ELF-1 (cell line): ENCODE data around the gene NTMT1.
"Not testable (repeated sequence)": the region's sequence is repeated elsewhere in the genome, so short reads cannot be mapped to it uniquely, and the experiment has no call there.

Source experiments
- DNase-seq: peaks from one replicate; pipeline ENCODE4 v3.0.0-alpha.2; 2016; ENCODE audit warnings: low read depth, low spot score

The NTMT1 gene, protein sequence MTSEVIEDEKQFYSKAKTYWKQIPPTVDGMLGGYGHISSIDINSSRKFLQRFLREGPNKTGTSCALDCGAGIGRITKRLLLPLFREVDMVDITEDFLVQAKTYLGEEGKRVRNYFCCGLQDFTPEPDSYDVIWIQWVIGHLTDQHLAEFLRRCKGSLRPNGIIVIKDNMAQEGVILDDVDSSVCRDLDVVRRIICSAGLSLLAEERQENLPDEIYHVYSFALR

DNA sequence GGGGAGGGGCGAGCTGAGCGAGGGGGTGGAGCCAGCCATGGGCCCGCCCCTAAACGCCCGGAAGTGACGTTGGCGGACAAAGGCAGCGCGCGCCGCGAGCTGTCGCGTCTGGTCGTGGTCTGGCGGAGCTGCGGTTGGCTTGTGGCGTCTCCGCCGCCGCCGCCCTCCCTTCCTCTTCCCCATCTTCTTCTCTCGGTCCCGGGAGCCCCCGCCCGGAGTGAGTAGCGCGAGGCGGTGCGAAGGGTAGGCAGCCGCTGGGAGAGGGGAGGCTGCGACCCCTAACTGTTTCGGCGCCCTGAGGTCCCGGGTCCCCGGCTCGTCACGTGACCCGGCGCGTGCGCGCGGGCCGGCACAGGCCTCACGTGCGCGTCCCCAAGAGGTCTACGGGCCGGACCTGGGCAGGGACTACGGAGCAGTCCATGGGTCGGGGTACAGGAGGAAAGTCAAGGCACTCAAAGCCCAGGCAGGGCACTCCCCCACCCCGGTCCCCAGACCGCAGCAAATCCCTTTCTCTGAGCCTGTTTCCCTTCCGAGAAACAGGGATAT is at the start of gene NTMT1:
NTMT1 (plus strand) TSS at position 85 of the 546 bp plus-strand sequence. CDS start 6,541 bp downstream, outside the sequence.
- DNase-seq = peak; percentile 92

DNA sequence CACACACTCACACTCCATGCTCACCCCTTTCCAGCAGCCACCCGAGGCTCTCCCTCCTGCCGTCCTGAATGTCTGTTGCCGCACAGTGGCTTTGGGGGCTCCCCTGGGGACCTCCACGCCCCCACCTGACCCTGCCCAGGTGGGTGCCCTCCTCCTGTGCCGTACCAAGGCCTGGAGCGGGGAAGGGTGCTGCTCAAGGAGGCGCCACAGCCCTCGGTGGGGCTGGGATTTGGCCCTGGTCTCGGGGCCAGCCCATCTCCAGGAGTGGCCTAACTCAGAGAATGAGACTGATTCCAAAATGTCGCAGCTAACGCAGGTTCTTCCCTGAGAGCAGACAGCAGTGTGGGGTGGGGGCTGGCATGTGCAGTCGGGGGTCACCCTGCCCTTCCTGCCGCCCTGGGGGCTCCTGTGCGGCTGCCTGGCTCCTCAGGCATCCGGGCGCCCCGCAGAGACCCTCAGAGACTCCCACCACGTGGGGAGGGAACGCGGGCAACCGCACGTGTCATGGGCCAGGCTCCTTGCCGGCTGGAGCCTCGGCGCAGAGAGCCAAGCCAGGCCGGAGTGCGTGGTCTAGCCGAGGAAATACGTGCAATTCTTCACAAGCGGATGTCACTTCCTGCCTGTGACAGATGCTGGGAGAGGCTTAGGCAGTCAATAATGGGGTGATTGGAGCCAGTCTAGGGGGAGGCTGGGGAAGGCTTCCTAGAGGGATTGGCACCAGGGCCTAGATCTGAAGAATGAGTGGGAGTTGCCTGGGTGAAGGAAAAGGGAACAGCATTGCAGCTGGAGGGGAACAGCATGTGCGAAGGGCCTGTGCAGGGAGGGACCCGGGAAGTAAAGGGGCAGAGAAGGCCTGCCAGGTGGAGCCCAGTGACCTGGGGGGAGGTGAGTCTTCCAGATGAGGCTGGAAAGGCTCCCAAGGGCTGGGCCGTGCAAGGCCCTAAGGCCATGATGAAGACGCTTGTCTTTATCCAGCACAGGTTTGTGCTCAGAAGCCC is 49.1 kb upstream of the NTMT1 start:
- no peak for DNase-seq

DNA sequence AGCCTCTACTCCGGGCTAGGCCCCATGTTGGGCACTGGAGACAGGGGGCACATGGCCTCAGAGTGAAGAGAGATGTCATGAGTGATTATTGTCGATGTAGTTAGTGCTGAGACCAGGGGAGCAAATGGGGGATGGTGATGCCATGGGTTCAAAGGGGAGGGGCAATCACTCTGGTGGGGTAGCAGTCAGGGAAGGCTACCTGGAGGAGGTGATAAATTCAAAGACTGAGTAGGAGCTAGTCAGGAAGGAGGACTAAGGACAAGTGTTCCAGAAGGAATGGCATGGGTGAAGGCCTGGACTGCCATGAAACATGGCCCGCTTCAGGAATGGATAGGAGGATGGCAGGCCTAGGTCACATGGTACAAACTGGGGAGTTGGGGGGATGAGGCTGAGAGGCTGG is 46.7 kb upstream of the NTMT1 start:
- no peak for DNase-seq

DNA sequence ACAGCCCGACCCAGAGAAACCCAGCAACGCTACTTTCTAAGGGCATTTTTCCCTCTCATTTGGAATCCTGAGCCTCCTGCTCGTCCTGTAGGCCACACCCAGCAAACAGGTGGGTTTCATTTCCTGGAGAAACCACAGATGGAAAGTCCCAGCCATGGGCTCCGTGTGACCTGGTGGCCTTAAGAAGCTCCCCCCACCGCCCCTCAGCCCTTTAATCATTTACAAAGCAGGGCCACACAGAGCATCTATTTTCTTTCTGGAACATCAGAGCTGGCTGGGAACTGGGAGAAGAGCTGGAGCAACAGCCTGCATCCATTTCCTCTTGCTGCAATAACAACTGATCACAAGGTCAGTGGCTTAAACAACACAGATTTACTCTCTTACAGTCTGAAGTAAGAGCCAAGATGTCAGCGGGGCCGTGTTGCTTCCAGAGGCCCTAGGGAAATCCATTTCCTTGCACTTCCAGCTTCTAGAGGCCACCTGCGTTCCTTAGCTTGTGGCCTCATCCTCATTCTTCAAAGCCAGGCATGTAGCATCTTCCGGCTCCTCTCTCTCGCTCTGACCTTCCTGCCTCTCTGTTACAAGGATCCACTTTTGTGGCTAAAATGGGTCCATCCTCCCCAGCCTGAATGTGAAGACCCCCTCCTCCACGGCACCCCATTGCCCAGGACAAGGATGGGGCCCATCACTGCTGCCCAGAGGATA is 45.6 kb upstream of the NTMT1 start:
- DNase-seq = no peak

DNA sequence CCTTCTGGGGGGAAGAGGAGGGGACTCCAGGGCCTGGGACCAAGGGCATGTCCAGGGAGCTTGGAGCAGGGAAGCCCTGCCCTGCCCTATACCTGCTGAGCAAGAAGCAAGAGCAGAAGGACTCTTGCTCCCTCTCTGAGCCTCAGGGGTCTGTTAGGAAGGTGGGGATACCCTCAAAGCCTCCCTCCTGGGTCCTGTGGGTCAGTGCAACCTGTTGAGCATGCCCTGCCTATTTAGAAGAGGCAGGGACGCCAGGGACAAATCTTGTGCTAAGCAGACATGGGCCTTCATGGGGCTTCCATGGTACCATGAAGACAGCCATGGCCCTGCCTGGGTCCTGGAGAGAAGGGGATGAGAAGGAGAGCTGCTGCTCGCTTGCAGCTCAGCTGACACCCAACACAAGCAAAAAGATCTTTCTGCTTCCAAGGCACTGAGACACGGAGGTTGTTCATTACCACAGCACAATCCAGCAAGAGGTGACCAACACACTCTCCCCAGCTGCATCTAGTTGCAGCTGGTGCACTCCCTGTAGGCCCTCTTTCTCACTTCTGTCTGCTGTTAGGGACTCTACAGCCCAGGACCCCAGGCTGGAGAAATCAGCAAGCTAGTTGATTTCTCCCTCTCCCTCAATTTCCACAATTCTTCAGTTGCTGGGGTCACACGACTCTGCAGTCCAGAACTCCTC is 44.3 kb upstream of the NTMT1 start:
- no peak for DNase-seq

DNA sequence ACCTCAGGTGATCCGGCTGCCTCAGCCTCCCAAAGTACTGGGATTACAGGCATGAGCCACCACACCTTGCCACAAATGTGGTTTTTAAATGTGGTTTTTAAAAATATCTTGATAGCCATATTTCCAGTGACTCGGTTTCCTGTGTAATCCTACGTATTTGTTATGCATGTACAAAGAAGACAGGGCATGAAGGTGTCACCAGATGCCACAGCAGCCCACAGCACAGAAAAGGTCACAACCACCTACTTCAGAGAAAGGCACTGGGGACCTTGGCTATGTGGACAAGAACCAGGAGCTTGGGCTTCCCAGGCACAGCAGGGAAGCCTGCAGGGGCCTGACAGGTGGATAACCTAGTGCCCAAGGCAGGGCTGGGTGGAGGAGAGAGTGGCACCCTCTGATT is 43.1 kb upstream of the NTMT1 start:
- DNase-seq = no peak

DNA sequence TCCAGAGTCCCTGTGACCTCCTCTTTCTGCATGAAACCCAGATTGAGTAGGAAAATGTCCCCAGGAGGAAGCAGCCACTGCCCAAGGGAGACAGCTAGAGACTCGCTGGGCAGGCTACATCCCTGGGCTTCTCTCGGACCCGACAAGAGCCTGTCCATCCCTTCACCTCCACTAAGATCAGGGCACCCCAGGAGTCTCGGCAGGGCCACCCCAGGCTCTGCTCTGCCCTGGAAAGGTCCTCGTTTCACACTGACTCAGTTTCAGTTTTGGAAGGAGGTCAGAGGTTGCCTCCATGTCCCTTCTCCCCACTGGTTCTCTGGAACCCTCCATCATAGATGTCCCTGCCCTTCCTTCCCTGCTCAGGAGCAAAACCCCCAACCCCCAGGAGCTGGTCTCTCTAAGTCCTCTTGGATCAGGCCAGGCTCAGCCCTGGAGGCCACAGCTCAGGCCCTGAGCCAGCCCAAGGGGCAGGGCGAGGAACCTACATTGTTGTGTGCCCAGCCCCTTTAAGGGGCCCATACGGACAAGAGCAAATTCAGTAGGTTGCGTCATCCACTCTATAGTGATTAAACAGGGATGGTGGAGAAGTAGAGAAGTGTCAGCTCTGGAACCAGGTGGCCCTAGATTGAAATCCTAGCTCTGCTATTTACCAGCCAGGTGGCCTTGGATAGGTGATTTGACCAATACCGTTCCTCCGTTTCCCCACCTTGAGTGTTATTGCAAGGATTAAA is 42.5 kb upstream of the NTMT1 start:
- peak; percentile 1 for DNase-seq

DNA sequence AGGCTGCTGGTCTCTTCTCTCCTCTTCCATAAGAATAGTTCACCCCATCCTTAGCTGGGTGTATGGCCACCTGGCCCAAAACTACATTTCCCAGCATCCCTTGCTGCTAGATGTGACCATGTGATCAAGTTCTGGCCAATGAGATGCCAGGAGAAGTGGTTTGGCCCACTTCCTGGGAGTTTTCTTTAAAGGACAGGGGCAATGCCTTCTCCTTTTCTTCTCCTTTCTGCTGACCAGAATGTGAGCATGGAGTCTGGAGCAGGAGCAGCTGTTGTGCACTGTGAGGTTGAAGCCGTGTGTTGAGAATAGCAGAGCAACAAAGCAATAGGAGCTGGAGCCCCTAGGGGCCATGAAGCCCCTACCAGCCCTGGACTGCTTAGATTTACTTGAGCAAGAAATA is 41.8 kb upstream of the NTMT1 start:
- DNase-seq = peak; percentile 76

DNA sequence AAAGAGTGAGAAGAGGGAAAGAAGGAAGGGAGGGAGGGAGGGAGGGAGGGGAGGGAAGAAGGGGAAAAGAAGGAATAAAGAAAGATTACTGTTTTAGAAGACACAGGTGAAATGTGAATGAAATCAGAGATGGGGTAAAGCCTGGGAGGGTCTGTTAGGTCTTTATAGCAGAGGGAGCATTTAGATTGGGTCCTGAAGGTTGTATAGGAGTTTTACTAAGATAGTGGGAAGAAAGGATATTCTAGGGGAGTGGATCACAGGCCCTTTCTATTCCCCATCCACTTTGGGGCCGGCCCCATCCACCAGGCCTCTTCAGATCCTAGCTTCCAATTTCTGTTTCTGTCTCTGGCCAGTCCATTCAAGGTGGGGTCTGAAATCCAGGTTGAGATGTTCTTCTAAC is 40.6 kb upstream of the NTMT1 start:
- DNase-seq = no peak

DNA sequence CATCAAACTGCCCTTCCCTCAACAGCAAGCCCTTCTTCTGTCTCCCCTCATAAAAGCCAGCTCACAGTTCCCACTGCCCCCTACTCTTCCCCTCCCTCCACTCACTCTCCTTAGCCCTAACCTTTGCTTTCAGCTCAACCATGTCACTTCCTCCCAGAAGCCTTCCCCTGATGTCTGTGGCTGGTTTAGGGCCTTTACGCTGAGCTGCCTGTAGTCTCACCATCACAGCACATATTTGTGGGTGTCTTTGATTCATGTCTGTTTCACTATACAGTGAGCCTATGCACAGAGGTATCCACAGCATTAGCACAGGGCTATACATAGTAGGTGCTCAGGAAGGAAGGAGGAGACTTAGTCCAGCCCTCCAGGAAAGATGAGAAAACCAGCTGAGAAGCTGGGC is 39.7 kb upstream of the NTMT1 start:
- no peak for DNase-seq

DNA sequence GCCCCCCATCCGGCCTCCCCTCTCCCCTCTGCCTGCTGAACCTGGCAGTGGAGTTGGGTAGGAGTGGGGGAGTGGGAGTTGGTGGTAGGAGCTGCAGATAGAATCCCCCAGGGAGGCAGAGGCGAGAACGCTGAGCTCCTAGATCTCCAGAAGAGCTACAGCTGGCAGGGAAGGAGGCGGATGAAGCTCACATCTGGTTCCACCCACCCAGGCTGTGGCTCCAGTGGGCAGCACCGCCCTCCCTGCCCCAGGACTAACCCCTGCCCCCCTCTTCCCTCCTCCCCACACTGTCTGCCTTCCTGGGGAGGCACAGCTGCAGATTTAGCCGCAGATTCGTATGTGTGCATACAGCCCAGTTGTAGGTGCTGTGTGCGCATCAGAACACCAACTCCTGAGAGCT is 39.3 kb upstream of the NTMT1 start:
- no peak for DNase-seq

DNA sequence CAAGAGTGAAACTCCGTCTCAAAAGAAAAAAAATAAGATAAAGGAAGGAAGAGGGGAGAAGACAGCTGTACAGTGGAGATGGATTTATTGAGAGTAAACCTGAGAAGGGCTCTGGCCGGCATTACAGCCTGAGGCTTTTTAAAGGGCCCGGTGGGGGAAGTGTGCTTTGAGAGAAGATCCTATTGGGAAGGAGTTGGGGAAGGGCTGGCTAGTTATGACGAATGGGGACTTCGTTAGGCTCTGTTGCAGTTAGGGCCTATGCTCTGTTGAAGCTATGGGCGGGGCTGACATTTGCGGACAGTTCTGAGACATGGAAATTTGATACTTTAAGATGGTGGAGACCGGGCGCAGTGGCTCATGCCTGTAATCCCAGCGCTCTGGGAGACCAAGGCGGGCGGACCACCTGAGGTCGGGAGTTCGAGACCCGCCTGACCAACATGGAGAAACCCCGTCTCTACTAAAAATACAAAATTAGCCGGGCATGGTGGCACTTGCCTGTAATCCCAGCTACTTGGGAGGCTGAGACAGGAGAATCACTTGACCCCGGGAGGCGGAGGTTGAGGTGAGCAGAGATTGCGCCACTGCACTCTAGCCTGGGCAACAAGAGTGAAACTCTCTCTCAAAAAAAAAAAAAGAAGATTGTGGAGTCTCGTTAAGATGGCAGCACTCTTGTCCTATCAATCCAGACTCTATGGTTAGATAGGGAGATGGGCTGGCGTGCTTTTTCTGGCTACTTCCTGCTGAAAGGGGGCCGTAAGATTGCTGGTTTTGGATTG is 38.3 kb upstream of the NTMT1 start:
- DNase-seq = peak; percentile 97

DNA sequence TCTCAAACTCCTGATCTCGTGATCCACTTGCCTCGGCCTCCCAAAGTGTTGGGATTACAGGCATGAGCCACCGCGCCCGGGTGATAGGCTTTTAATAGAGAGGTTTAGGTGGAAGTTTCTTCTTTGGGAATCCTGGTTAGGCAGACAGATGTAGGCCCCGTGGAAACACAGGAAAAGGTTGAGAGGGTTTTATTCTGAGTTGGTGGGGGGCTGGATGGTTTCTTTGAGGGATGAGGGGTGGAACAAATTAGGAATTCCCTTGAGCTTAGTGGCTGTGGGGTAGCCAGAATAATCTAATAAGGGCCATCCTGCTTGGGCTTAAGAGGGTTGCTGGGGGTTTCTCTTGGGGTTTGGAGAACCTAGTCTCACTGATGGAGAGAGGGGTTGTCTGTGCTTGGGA is 35.5 kb upstream of the NTMT1 start:
- no peak for DNase-seq

DNA sequence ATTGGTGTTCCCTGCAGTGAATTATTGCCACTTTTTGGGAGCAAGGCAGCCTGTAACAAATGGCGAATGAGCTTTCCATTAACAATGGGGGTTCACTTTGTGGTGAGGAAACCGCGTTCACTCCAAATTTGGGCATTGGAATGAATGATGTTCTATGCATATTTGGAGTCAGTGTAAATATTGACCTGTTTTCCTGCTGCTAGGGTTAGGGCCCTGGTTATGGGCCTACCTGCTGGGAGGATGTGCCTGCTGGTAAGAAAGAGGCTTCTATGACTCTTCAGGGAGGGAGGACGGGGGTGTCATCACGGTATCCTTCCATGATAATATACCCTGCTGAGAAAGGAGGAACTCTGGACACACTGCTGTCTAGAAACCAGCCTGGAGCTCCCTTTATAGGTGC is 34.0 kb upstream of the NTMT1 start:
- DNase-seq = no peak

DNA sequence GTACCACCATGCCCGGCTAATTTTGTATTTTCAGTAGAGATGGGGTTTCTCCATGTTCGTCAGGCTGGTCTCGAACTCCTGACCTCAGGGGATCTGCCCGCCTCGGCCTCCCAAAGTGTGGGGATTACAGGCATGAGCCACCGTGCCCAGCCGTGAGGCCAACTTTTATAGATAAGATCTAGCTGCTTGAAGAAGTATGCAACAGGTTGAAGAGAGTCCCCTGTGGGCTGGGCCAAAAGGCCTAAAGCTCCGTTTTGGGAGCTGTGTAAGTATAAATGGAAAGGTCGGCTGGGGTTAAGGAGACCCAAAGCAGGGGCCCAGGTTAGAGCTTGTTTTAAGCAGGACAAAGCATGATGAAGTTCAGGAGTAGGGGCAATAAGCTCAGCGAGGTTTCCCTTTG is 33.2 kb upstream of the NTMT1 start:
- DNase-seq = not testable (repeated sequence)

DNA sequence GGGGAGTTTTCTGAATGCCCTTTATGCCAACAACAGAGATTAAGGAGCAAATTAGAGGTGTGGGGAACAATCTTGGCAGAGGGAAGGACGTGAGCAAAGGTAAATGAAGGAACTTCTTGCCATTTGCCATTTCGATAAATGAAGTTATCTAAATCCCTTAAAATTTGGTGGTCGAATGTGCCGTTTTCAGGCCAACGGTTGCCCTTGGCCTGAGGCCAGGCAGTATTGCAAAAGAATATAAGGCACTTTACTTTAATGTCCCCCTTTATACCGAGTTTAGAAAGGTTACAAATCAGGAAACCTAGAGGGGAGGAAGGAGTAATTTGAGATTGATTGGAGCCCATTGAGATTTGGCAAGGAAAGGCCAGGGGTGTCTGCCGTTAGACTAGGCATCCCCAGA is 31.3 kb upstream of the NTMT1 start:
- DNase-seq = no peak

DNA sequence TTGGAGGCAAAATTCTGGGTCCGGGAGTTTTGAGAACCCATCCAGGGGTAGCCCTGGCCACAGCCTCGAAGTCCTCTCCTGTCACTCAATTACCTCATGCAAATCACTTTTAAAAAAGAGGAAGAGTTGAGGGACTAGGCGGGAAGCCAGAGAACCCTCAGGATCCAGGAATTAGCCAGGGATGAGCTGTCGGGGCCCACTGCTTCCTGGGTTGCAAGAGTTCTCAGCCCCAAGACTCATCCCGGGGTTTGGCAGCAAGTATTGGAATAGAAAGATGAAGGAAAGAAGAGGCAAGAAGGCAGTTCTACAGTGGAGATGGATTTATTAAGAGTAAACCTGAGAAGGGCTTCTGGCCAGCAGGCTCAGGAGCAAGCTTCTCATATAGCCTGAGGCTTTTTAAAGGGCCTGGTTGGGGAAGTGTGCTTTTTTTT is 30.6 kb upstream of the NTMT1 start:
- no peak for DNase-seq

DNA sequence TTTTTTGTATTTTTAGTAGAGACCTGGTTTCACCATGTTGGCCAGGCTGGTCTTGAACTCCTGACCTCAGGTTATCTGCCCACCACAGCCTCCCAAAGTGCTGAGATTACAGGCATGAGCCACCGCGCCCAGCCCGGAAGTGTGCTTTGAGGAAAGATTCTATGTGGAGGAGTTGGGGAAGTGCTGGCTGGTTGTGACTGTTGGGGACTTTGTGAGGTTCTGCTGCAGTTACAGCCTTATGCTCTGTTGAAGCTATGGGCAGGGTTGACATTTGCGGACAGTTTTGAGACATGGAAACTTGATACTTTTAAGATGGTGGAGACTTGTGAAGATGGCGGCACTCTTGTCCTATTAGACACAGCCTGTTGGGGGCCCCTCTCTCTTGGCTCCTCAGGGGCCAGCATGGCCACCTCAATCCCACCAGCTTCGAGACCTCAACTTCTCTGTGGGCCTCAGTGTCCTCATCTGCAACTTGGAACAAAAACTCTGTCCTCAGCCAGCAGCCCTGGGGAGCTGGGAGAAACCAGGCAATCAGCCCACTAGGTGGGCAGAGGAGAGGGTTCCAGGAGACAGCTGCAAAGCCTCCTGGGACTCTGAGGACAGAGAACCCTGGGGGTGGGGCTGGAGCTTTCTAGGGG is 29.9 kb upstream of the NTMT1 start:
- DNase-seq = no peak

DNA sequence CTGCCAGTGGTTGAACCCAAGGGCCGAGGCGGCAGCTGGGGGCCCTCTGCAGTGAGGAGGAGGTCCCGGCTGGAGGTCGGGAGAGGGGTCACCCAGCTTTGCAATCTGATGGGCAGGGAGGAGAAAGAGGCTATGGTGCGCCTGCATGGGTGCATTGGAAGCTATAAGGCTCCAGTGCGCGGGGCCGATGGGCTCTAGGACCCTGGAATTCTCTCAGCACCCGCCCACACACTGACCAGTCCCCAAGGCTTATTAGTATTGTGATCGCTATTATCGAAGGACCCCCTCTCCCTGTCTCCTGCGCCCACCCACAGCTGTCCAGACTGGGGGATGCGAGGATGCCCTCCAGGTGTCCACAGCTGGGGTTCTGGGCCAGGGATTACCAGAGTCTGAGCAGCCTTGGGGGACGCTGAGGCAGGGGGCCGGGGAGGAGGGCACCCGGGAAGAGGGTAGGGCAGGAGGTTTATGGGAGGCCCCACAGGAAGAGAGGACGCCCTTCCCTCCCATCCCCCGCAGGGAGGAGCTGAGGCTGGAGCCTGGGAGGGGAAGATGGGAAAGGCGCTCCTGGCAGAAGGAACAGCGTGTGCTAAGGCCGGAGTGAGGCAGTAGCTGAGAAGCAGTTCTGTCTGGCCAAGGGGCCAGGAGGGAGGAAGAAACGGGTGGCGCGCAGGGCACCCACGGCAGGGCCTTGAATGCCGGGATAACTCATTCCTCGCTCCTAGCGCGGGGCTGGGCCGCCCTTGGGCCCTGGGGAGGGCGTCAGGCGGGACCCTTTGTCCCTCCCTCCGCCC is 29.2 kb upstream of the NTMT1 start:
- peak; percentile 91 for DNase-seq
